KMS-11 (cell line): ENCODE results near the gene WDR86.

ENCODE experiments used
- H2AFZ ChIP-seq: fragments of 200-600 bp; sonication (generic); 2 replicates; pipeline ENCODE4 v1.6.1; 2016; ENCODE audit warnings: antibody characterized with exemption, mixed run types, low read depth
- H3K27ac ChIP-seq: fragments of 200-600 bp; sonication (generic); 2 replicates; pipeline ENCODE4 v1.6.1; 2016; ENCODE audit warnings: mild to moderate bottlenecking, mixed run types
- H3K27me3 ChIP-seq: fragments of 200-600 bp; sonication (generic); 2 replicates; pipeline ENCODE4 v1.6.1; 2017; ENCODE audit warnings: mild to moderate bottlenecking, low read depth, mixed run types, moderate library complexity; ENCODE audit not compliant: insufficient read depth
- H3K36me3 ChIP-seq: fragments of 200-600 bp; sonication (generic); 2 replicates; pipeline ENCODE4 v1.6.1; 2017; ENCODE audit warnings: mild to moderate bottlenecking, mixed run types; ENCODE audit not compliant: insufficient read depth
- H3K4me1 ChIP-seq: fragments of 200-600 bp; sonication (generic); 2 replicates; pipeline ENCODE4 v1.6.1; 2016; ENCODE audit warnings: mild to moderate bottlenecking, low read depth, mixed run types; ENCODE audit not compliant: poor library complexity, severe bottlenecking
- H3K4me2 ChIP-seq: fragments of 200-600 bp; sonication (generic); 2 replicates; pipeline ENCODE4 v1.7.0; 2016; ENCODE audit warnings: mild to moderate bottlenecking, mixed run types
- H3K4me3 ChIP-seq: fragments of 200-600 bp; sonication (generic); IDR thresholded peaks from 2 replicates; pipeline ENCODE4 v1.6.1; 2017; ENCODE audit warnings: low read depth, low read length, mixed read lengths; ENCODE audit not compliant: insufficient read depth
- H3K79me2 ChIP-seq: fragments of 200-600 bp; sonication (generic); 2 replicates; pipeline ENCODE4 v1.6.1; 2016; ENCODE audit warnings: low read depth, mixed run types; ENCODE audit not compliant: insufficient read depth
- H3K9ac ChIP-seq: fragments of 200-600 bp; sonication (generic); 2 replicates; pipeline ENCODE4 v1.6.1; 2016; ENCODE audit warnings: mild to moderate bottlenecking, mixed run types
- H4K20me1 ChIP-seq: fragments of 200-600 bp; sonication (generic); 2 replicates; pipeline ENCODE4 v1.6.1; 2016; ENCODE audit warnings: mild to moderate bottlenecking, mixed run types; ENCODE audit not compliant: insufficient read depth
- TF ChIP-seq, protein P1 (sequence below): fragments of 200-600 bp; sonication (generic); conservative IDR thresholded peaks from 2 replicates; pipeline ENCODE4 v1.6.1; 2017; ENCODE audit warnings: low read depth, mild to moderate bottlenecking, antibody characterized with exemption, low read length, moderate library complexity, mixed read lengths

WDR86 gene

DNA sequence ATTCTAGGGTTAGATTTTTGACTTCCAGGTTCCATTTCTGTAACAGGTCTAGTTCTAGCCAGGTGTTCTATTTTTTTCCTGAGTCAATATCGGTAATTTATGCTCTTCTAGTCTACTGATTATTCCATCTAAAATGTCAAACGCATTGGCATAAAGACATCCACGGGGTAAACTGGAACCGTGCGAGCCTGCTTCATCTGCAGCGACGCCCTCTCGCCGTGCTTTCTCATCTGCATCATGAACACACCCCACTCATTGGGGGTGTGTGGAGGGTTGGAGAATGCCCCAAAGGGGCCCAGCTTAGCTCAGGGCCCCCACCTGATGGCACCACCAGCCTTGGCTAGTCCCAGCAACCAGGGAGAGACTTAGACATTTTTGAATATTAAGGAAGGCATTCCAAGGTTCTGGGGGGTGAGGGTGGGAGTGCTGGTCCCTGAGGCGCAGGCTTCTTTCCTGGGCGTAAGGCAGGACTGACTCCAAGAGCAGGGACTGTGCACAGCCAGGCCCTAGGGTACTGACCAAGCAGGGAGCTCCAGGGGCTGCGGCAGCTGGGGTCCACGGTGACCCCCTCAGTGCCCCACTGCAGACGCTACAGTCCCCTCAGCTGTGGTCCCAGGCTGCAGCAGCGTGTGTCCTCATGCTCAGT, 43.0 kb upstream of the WDR86 start:
- TF ChIP-seq, protein P1, sequence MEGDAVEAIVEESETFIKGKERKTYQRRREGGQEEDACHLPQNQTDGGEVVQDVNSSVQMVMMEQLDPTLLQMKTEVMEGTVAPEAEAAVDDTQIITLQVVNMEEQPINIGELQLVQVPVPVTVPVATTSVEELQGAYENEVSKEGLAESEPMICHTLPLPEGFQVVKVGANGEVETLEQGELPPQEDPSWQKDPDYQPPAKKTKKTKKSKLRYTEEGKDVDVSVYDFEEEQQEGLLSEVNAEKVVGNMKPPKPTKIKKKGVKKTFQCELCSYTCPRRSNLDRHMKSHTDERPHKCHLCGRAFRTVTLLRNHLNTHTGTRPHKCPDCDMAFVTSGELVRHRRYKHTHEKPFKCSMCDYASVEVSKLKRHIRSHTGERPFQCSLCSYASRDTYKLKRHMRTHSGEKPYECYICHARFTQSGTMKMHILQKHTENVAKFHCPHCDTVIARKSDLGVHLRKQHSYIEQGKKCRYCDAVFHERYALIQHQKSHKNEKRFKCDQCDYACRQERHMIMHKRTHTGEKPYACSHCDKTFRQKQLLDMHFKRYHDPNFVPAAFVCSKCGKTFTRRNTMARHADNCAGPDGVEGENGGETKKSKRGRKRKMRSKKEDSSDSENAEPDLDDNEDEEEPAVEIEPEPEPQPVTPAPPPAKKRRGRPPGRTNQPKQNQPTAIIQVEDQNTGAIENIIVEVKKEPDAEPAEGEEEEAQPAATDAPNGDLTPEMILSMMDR: no peak
- no peak overlapping the region for H3K4me2 ChIP-seq
- H3K79me2 ChIP-seq: no peaks in the 10 kb centered on the region
- H3K4me1 ChIP-seq: no peaks in the 10 kb centered on the region
- no peaks in the 10 kb centered on the region for H3K36me3 ChIP-seq
- no peak overlapping the region for H3K9ac ChIP-seq
- no peaks in the 10 kb centered on the region for H3K27me3 ChIP-seq
- H3K4me3 ChIP-seq: no peak overlapping the region
- H2AFZ ChIP-seq: no peak overlapping the region
- no peak overlapping the region for H3K27ac ChIP-seq
- no peaks in the 10 kb centered on the region for H4K20me1 ChIP-seq

DNA sequence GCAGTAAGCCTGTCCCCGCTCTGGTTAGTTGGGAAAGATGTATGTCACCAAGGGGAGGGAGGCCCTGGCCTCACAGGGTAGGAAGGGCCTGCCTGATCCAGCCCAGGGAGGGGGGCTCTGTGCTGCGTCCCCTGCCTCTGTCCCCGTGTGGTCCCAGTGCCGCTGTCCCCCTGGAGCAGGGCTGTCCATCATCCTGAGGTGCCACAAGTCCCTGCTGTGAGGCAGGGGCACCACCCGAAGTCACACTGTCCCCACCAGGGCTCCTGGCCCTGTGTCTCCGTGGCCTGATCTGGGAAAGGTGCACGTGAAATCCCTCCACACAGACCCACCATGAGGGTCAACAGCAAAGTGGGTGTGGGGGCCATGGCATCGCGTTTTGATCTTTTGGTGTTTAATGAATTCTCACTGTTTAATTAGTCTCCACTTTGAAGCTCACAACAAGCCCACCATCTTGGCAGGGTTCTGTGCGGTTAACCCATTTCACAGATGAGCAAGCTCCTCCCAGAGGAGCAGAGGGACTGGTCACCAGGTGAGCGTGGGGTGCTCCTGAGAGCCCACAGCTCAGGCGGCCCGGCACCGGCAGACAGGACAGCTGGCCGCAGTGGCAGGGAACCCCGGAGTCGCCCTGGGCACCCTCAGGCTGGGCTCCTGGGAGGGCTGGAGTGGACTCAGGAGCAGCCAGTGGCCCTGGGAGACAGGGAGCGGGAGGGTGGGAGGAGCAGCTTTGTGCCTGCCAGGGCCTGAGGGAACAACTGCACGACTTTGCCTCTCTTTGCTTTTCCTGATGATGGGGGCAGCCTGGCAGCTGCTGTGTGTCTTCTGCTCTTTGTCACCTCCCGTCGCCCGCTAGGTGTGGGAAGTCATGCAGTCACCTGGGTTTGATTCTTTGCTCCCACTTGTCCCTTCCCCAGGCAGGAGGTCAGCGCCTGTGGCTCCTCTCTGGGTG, 42.1 kb upstream of the WDR86 start:
- TF ChIP-seq, protein P1: no peak
- H3K4me1 ChIP-seq: no peaks in the 10 kb centered on the region
- no peak overlapping the region for H3K27ac ChIP-seq
- H4K20me1 ChIP-seq: no peaks in the 10 kb centered on the region
- H3K4me3 ChIP-seq: no peak overlapping the region
- no peaks in the 10 kb centered on the region for H3K36me3 ChIP-seq
- H3K27me3 ChIP-seq: no peaks in the 10 kb centered on the region
- no peaks in the 10 kb centered on the region for H3K79me2 ChIP-seq
- no peak overlapping the region for H3K9ac ChIP-seq
- no peak overlapping the region for H3K4me2 ChIP-seq
- H2AFZ ChIP-seq: no peak overlapping the region

DNA sequence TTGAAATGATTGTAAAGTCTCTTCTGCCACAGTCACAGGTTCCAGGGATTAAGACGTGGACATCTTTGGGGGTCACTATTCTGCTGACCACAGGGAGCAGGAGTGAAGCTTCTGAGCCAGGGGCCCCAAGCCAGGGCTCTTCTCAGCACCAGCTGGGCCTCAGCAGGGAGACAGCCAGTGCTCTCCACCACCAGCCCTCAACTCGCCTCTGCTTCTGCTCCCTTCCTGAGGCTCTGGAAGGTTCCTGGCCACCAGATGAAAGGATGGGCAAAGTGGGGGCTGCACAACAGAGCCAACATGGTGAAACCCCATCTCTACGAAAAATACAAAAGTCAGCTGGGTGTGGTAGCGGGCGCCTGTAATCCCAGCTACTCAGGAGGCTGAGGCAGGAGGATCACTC, 41.3 kb upstream of the WDR86 start:
- TF ChIP-seq, protein P1: no peak
- H3K79me2 ChIP-seq: no peaks in the 10 kb centered on the region
- H4K20me1 ChIP-seq: no peaks in the 10 kb centered on the region
- no peak overlapping the region for H3K4me3 ChIP-seq
- H2AFZ ChIP-seq: no peak overlapping the region
- H3K4me1 ChIP-seq: no peaks in the 10 kb centered on the region
- no peak overlapping the region for H3K27ac ChIP-seq
- no peak overlapping the region for H3K9ac ChIP-seq
- H3K36me3 ChIP-seq: no peaks in the 10 kb centered on the region
- no peak overlapping the region for H3K4me2 ChIP-seq
- H3K27me3 ChIP-seq: no peaks in the 10 kb centered on the region

DNA sequence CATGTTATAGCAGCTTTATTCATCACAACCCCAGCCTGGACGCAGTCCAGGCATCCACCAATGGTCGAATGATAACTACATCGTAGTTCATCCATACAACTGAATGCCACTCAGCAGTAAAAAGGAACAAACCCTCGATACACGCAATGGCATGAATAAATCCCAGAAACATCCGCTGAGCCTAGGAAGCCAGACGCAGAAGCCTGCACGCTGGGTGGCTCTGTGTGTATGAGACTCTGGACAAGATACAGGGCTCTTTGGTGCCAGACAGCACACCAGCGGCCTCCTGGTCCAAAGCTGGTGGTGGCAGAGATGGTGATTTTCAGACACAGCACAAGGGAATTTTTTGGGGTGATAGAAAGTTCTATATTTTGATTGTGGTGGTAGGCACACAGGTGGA, 40.2 kb upstream of the WDR86 start:
- Histone ChIP-seq H3K79me2 (no peaks in the 10 kb centered on the region), H3K27ac (no peak overlapping the region), H3K27me3 (no peaks in the 10 kb centered on the region), H4K20me1 (no peaks in the 10 kb centered on the region), H3K4me1 (no peaks in the 10 kb centered on the region), H3K9ac (no peak overlapping the region), H3K4me2 (no peak overlapping the region), H3K4me3 (no peak overlapping the region), H3K36me3 (no peaks in the 10 kb centered on the region), H2AFZ (no peak overlapping the region)
- TF ChIP-seq, protein P1: no peak
